Left lung (tissue), 10 donors: ENCODE measurements around the gene DSCAML1. TPM values are rescaled to one million over a fixed set of nuclear protein-coding genes. Genes with fewer than 3 reads are reported as not detected.

ENCODE experiments used
- ATAC-seq: fragments of 200-7000 bp; cut with Tn5 transposase; one replicate; pipeline ENCODE4 v1.9.1; 2020; ENCODE audit warnings: moderate library complexity
- DNase-seq, 4 donors: peaks; one replicate each; pipeline ENCODE4 v3.0.0-alpha.2; 2013 to 2020
- H3K27ac ChIP-seq, 2 donors: fragments of 200-600 bp; sonication (generic) in 1 of 2; one replicate each; pipeline versions ENCODE4 v1.5.0 to v1.8.0; 2020 to 2021
- H3K27me3 ChIP-seq, 2 donors: fragments of 200-600 bp; sonication (generic) in 1 of 2; one replicate each; pipeline versions ENCODE4 v1.5.0 to v1.8.0; 2020 to 2021
- H3K36me3 ChIP-seq, 2 donors: fragments of 200-600 bp; sonication (generic) in 1 of 2; one replicate each; pipeline versions ENCODE4 v1.5.0 to v1.8.0; 2020 to 2021
- H3K4me1 ChIP-seq, 2 donors: fragments of 200-600 bp; one replicate each; pipeline ENCODE4 v1.8.0; 2021
- H3K4me3 ChIP-seq, 2 donors: fragments of 200-600 bp; sonication (generic) in 1 of 2; one replicate each; pipeline versions ENCODE4 v1.5.0 to v1.8.0; 2020 to 2021; ENCODE audit warnings: mild to moderate bottlenecking in 1 of 2
- H3K9me3 ChIP-seq, 2 donors: fragments of 200-600 bp; sonication (generic) in 1 of 2; one replicate each; pipeline versions ENCODE4 v1.5.0 to v1.8.0; 2020 to 2021
- intact Hi-C, 2 donors: fragments of 100-400 bp; cut with DNase I; formaldehyde crosslinking; loops; one replicate each; pipeline versions ENCODE4 v1.11.2 to v1.14.2; 2022
- polyA plus RNA-seq, 6 donors: library from polyadenylated mRNA; unstranded; fragments of 120-200 nt; gene quantifications; one replicate each; pipeline ENCODE4 v1.2.1, GENCODE V29; 2013; ENCODE audit not compliant: insufficient read length in 6 of 6
- total RNA-seq, 2 donors: library from RNA; stranded (reverse); fragmentation: NEBNext Ultra II Directional; extraction: Animal tissue kit (Norgen Biotek cat#: 25700); gene quantifications; one replicate each; pipeline ENCODE4 v1.2.1, GENCODE V29; 2021
- TF ChIP-seq, protein P1 (sequence below), 2 donors: fragments of 200-600 bp; sonication (generic) in 1 of 2; IDR thresholded peaks; one replicate each; pipeline versions ENCODE4 v1.5.0 to v1.8.0; 2021; ENCODE audit warnings: antibody characterized with exemption in 2 of 2
- donor health status: DM: no; HTN: yes; CAD: no.
- donor health status: DM: no; HTN: no; CAD: no.

Gene DSCAML1
- total and polyA plus RNA-seq, 8 donors, result 0.35 to 1.8 (median 1.2) TPM

DNA sequence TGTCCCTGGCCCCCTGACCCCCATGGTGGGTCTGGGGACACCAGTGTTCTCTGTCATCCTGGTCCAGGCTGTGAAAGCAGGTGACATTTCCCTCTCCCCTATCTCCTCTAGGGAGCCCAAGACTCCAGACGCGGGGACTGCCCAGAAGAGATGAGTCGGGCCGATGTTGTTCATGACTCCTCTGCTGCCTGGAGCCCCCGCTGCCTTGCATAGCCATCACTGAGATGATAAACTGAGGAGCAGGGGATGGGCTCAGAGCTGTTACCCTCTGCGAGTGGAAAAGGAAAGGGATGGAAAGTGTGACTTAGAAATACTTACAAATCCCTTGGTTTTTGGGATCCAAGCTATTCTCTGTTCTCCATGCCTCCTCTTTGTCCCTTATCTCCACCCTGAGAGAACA, 209.6 kb downstream of the DSCAML1 start:
- no peak for DNase-seq
- intact Hi-C loops, result no loop called here
- Histone ChIP-seq H3K9me3 (no peaks in the 10 kb centered on the region), H3K36me3 (no peaks in the 10 kb centered on the region), H3K27me3 (peaks cover 0 to 4% of the 10 kb centered on the region in 2 donors), H3K27ac (no peak overlapping the region), H3K4me1 (no peaks in the 10 kb centered on the region), H3K4me3 (no peak overlapping the region)
- ATAC-seq, result no peak
- TF ChIP-seq, protein P1, sequence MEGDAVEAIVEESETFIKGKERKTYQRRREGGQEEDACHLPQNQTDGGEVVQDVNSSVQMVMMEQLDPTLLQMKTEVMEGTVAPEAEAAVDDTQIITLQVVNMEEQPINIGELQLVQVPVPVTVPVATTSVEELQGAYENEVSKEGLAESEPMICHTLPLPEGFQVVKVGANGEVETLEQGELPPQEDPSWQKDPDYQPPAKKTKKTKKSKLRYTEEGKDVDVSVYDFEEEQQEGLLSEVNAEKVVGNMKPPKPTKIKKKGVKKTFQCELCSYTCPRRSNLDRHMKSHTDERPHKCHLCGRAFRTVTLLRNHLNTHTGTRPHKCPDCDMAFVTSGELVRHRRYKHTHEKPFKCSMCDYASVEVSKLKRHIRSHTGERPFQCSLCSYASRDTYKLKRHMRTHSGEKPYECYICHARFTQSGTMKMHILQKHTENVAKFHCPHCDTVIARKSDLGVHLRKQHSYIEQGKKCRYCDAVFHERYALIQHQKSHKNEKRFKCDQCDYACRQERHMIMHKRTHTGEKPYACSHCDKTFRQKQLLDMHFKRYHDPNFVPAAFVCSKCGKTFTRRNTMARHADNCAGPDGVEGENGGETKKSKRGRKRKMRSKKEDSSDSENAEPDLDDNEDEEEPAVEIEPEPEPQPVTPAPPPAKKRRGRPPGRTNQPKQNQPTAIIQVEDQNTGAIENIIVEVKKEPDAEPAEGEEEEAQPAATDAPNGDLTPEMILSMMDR (IDR thresholded peaks at IDR 0.05), result no peak

GRCh38 chr11:117586392-117586791, 210.6 kb downstream of the DSCAML1 start:
- no peaks in the 10 kb centered on the region for H3K36me3 ChIP-seq
- no peak overlapping the region for H3K4me3 ChIP-seq
- intact Hi-C loops, result no loop called here
- H3K4me1 ChIP-seq, result no peaks in the 10 kb centered on the region
- TF ChIP-seq, protein P1 (IDR thresholded peaks at IDR 0.05), result no peak
- peaks cover 0 to 4% of the 10 kb centered on the region in 2 donors for H3K27me3 ChIP-seq
- no peak for ATAC-seq
- no peaks in the 10 kb centered on the region for H3K9me3 ChIP-seq
- DNase-seq, result no peak
- H3K27ac ChIP-seq, result no peak overlapping the region

- Histone ChIP-seq H3K4me1 (no peaks in the 10 kb centered on the region), H3K36me3 (no peaks in the 10 kb centered on the region), H3K27me3 (peaks cover 0 to 4% of the 10 kb centered on the region in 2 donors), H3K9me3 (no peaks in the 10 kb centered on the region), H3K4me3 (no peak overlapping the region), H3K27ac (no peak overlapping the region)
- TF ChIP-seq, protein P1 (IDR thresholded peaks at IDR 0.05), result no peak
- DNase-seq (peak in 1 of 4 donors; percentile 8), ATAC-seq (no peak)
- intact Hi-C loops, result no loop called here
Measured at GRCh38 chr11:117585631-117586030, 211.4 kb downstream of the DSCAML1 start.

GRCh38 chr11:117584056-117584830, 212.8 kb downstream of the DSCAML1 start:
- Histone ChIP-seq H3K36me3 (no peaks in the 10 kb centered on the region), H3K27me3 (peaks cover 0 to 4% of the 10 kb centered on the region in 2 donors), H3K9me3 (no peaks in the 10 kb centered on the region), H3K27ac (no peak overlapping the region), H3K4me3 (no peak overlapping the region), H3K4me1 (no peaks in the 10 kb centered on the region)
- ATAC-seq (no peak), DNase-seq (no peak)
- TF ChIP-seq, protein P1 (IDR thresholded peaks at IDR 0.05), result no peak
- intact Hi-C loops, result no loop called here

GRCh38 chr11:117583063-117583801, 213.8 kb downstream of the DSCAML1 start:
- H3K4me1 ChIP-seq, result no peaks in the 10 kb centered on the region
- ATAC-seq (no peak), DNase-seq (peak in 1 of 4 donors; percentile 29)
- peaks cover 0 to 4% of the 10 kb centered on the region in 2 donors for H3K27me3 ChIP-seq
- no peaks in the 10 kb centered on the region for H3K9me3 ChIP-seq
- no peak overlapping the region for H3K27ac ChIP-seq
- H3K4me3 ChIP-seq, result no peak overlapping the region
- TF ChIP-seq, protein P1 (IDR thresholded peaks at IDR 0.05), result no peak
- no peaks in the 10 kb centered on the region for H3K36me3 ChIP-seq
- intact Hi-C loops, result no loop called here
